Kidney epithelial cell (primary cell): ENCODE results near the gene RAB14. TPM values are rescaled to one million over a fixed set of nuclear protein-coding genes. Genes with fewer than 3 reads are reported as not detected.
"Not testable (repeated sequence)": the region's sequence is repeated elsewhere in the genome, so short reads cannot be mapped to it uniquely, and the experiment has no call there.

Experiments used
- DNase-seq: peaks from one replicate; pipeline ENCODE4 v3.0.0-alpha.2; 2010; ENCODE audit warnings: low read depth
- H3K27me3 ChIP-seq: 2 replicates; pipeline ENCODE4 v1.6.0; 2011; ENCODE audit warnings: low read length; ENCODE audit not compliant: control insufficient read depth, insufficient read depth
- H3K36me3 ChIP-seq: 2 replicates; pipeline ENCODE4 v1.5.1; 2011; ENCODE audit warnings: low read length; ENCODE audit not compliant: control insufficient read depth, insufficient read depth
- H3K4me3 ChIP-seq: 2 replicates; pipeline ENCODE4 v1.5.1; 2011; ENCODE audit warnings: low read depth, mild to moderate bottlenecking, control low read depth, low read length
- CTCF ChIP-seq: IDR thresholded peaks from 2 replicates; pipeline ENCODE4 v1.5.1; 2011; ENCODE audit warnings: mild to moderate bottlenecking, moderate library complexity, low read length, control low read depth, inconsistent platforms; ENCODE audit not compliant: insufficient read depth, poor library complexity, severe bottlenecking
- total RNA-seq: library from RNA; depleted of rRNA; stranded (reverse); fragments of >200 nt; gene quantifications from 2 replicates; pipeline ENCODE4 v1.2.3, GENCODE V29; 2015

RAB14 gene
- total RNA-seq, 1 donor from 2014 or later = 38.1 TPM

- DNase-seq = no peak
- no peak for TF ChIP-seq CTCF
- H3K36me3 ChIP-seq = no peaks in the 10 kb centered on the region
- no peaks in the 10 kb centered on the region for H3K27me3 ChIP-seq
- no peak overlapping the region for H3K4me3 ChIP-seq
Observed at GRCh38 chr9:121133104-121133816, 68.4 kb downstream of the RAB14 start.

GRCh38 chr9:121129384-121129783, 72.3 kb downstream of the RAB14 start:
- not testable (repeated sequence) for DNase-seq, H3K36me3 ChIP-seq, H3K27me3 ChIP-seq, H3K4me3 ChIP-seq

Other genes with a start within 250 kb of the RAB14 start
- gene C5, start 151.6 kb downstream of the RAB14 start, total RNA-seq = 0.63 and 0.89 TPM in 2 replicates
- gene CNTRL, start 126.9 kb downstream of the RAB14 start, total RNA-seq = 6.7 TPM in 2 replicates
- gene GSN, start 66.3 kb upstream of the RAB14 start, total RNA-seq = 163 and 180 TPM in 2 replicates
- gene STOM, start 168.4 kb upstream of the RAB14 start, total RNA-seq = 16.8 and 18.9 TPM in 2 replicates